GM23248 (cell line): ENCODE results near the gene ZHX3.
"Not testable (repeated sequence)": the region's sequence is repeated elsewhere in the genome, so short reads cannot be mapped to it uniquely, and the experiment has no call there.

ENCODE experiments used
- EZH2 ChIP-seq: fragments of 200-600 bp; sonication (generic); IDR thresholded peaks from 2 replicates; pipeline ENCODE4 v1.6.1; 2018; ENCODE audit warnings: antibody characterized with exemption, mild to moderate bottlenecking; ENCODE audit not compliant: insufficient read depth, poor library complexity, severe bottlenecking
- EZH2phosphoT487 ChIP-seq: fragments of 200-600 bp; sonication (generic); IDR thresholded peaks from 2 replicates; pipeline ENCODE4 v1.6.1; 2018; ENCODE audit warnings: antibody characterized with exemption, moderate library complexity, mild to moderate bottlenecking, low read depth; ENCODE audit not compliant: insufficient read depth

DNA sequence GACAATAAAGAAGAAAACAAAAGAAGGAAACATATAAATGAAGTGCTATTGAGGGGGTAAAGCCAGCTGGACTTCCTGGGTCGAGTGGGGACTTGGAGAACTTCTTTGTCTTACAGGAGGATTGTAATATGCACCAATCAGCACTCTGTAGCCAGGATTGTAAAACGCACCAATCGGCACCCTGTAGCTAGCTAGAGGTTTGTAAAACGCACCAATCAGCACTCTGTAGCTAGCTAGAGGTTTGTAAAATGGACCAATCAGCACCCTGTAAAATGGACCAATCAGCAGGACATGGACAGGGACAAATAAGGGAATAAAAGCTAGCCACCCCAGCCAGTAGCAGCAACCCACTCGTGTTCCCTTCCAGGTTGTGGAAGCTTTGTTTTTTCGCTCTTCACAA, 5.5 kb downstream of the ZHX3 start:
- not testable (repeated sequence) for TF ChIP-seq EZH2, EZH2phosphoT487
